Endothelial cell (in vitro differentiated cells): ENCODE data around the gene CEACAM19. TPM values are rescaled to one million over a fixed set of nuclear protein-coding genes. Genes with fewer than 3 reads are reported as not detected.

Experiments
- DNase-seq: peaks from one replicate; pipeline ENCODE4 v3.0.0; 2021; ENCODE audit warnings: low spot score
- H3K27ac Mint-ChIP-seq: one replicate; pipeline ENCODE4 v1.8.0; 2021; ENCODE audit warnings: mixed read lengths, inconsistent platforms; ENCODE audit not compliant: unreplicated experiment
- H3K27me3 Mint-ChIP-seq: one replicate; pipeline ENCODE4 v1.8.0; 2021; ENCODE audit warnings: mild to moderate bottlenecking, moderate library complexity, mixed read lengths, inconsistent platforms; ENCODE audit not compliant: unreplicated experiment
- H3K36me3 Mint-ChIP-seq: one replicate; pipeline ENCODE4 v1.8.0; 2021; ENCODE audit warnings: mild to moderate bottlenecking, low read depth, mixed read lengths, inconsistent platforms; ENCODE audit not compliant: unreplicated experiment
- H3K4me1 Mint-ChIP-seq: one replicate; pipeline ENCODE4 v1.8.0; 2021; ENCODE audit warnings: mild to moderate bottlenecking, mixed read lengths, inconsistent platforms; ENCODE audit not compliant: unreplicated experiment
- H3K4me3 Mint-ChIP-seq: one replicate; pipeline ENCODE4 v1.8.0; 2021; ENCODE audit warnings: mild to moderate bottlenecking, mixed read lengths, inconsistent platforms; ENCODE audit not compliant: unreplicated experiment
- H3K9me3 Mint-ChIP-seq: one replicate; pipeline ENCODE4 v1.8.0; 2021; ENCODE audit warnings: mixed read lengths, inconsistent platforms; ENCODE audit not compliant: unreplicated experiment
- total RNA-seq: library from RNA; stranded (reverse); fragmentation: NEBNext Ultra II Directional; extraction: Animal tissue kit (Norgen Biotek cat#: 25700); gene quantifications from one replicate; pipeline ENCODE4 v1.2.1, GENCODE V29; 2021; ENCODE audit not compliant: unreplicated experiment
- TF ChIP-seq, protein P1 (sequence below): fragments of 200-600 bp; sonication (generic); IDR thresholded peaks from one replicate; pipeline ENCODE4 v1.5.0; 2021; ENCODE audit warnings: antibody characterized with exemption; ENCODE audit not compliant: unreplicated experiment

CEACAM19 gene
- total RNA-seq, 1 donor from 2014 or later, result 3.7 TPM

DNA sequence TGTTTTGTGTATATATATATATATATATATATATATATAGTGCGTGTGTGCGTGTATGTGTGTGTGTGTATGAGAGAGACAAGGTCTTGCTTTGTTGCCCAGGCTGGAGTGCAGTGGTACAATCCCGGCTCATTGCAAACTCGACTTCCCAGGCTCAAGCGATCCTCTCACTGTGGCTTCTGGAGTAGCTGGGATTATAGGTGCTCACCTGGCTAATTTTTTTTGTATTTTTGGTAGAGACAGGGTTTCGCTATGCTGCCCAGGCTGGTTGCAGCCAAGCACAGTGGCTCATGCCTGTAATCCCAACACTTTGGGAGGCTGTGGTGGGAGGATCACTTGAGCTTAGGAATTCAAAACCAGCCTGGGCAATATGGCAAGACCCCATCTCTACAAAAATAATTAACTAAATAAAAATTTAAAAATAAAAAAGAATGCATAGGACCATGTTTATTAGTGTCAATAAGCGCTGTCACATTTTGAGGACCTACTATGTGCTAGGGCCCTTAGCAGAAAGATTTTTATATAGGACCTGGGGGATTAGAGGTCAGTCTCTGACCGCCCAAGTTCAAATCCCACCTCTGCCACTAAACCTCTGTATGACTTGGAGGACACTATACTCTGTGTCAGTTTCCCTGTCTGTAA is 25.8 kb upstream of the CEACAM19 start:
- Mint-ChIP-seq H3K36me3 (peaks cover 9% of the 10 kb centered on the region), H3K27ac (no peak overlapping the region), H3K9me3 (no peaks in the 10 kb centered on the region), H3K27me3 (peaks cover 5% of the 10 kb centered on the region), H3K4me1 (no peaks in the 10 kb centered on the region), H3K4me3 (no peak overlapping the region)
- no peak for DNase-seq
- TF ChIP-seq, protein P1, sequence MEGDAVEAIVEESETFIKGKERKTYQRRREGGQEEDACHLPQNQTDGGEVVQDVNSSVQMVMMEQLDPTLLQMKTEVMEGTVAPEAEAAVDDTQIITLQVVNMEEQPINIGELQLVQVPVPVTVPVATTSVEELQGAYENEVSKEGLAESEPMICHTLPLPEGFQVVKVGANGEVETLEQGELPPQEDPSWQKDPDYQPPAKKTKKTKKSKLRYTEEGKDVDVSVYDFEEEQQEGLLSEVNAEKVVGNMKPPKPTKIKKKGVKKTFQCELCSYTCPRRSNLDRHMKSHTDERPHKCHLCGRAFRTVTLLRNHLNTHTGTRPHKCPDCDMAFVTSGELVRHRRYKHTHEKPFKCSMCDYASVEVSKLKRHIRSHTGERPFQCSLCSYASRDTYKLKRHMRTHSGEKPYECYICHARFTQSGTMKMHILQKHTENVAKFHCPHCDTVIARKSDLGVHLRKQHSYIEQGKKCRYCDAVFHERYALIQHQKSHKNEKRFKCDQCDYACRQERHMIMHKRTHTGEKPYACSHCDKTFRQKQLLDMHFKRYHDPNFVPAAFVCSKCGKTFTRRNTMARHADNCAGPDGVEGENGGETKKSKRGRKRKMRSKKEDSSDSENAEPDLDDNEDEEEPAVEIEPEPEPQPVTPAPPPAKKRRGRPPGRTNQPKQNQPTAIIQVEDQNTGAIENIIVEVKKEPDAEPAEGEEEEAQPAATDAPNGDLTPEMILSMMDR, result no peak

DNA sequence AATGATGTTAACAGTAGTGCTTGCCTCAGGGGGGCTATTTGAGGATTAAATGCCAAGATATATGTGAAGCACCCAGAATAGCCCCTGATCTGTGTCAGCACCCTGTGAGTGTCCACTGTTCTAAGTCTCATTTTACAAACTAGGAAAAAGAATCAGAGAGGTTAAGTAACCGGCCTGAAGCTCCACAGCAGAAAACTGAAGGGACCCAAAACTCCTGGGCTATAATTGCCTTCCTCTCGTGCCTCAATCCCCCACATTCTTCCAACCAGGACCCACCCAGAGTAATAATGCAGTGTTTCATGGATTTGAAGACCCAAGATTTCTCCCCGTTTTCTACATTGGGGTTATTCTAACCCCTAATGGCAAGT is 25.2 kb upstream of the CEACAM19 start:
- no peak overlapping the region for H3K27ac Mint-ChIP-seq

DNA sequence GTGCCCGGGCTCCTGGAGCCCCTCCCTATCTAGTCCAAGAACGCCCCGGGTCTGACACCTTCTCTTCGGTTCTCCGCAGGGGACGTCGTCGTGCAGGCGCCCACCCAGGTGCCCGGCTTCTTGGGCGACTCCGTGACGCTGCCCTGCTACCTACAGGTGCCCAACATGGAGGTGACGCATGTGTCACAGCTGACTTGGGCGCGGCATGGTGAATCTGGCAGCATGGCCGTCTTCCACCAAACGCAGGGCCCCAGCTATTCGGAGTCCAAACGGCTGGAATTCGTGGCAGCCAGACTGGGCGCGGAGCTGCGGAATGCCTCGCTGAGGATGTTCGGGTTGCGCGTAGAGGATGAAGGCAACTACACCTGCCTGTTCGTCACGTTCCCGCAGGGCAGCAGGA is 24.1 kb upstream of the CEACAM19 start:
- H3K27me3 Mint-ChIP-seq, result peaks cover 5% of the 10 kb centered on the region
- TF ChIP-seq, protein P1, result no peak
- H3K4me1 Mint-ChIP-seq, result no peaks in the 10 kb centered on the region
- H3K27ac Mint-ChIP-seq, result no peak overlapping the region
- DNase-seq, result no peak
- no peak overlapping the region for H3K4me3 Mint-ChIP-seq
- peaks cover 17% of the 10 kb centered on the region for H3K36me3 Mint-ChIP-seq
- H3K9me3 Mint-ChIP-seq, result no peaks in the 10 kb centered on the region

More for the DNA sequence above, 25.2 kb upstream of the CEACAM19 start:
- TF ChIP-seq, protein P1, result no peak
- H3K9me3 Mint-ChIP-seq, result no peaks in the 10 kb centered on the region
- DNase-seq, result no peak
- H3K4me3 Mint-ChIP-seq, result no peak overlapping the region
- peaks cover 12% of the 10 kb centered on the region for H3K36me3 Mint-ChIP-seq
- no peaks in the 10 kb centered on the region for H3K4me1 Mint-ChIP-seq
- H3K27me3 Mint-ChIP-seq, result peaks cover 5% of the 10 kb centered on the region

DNA sequence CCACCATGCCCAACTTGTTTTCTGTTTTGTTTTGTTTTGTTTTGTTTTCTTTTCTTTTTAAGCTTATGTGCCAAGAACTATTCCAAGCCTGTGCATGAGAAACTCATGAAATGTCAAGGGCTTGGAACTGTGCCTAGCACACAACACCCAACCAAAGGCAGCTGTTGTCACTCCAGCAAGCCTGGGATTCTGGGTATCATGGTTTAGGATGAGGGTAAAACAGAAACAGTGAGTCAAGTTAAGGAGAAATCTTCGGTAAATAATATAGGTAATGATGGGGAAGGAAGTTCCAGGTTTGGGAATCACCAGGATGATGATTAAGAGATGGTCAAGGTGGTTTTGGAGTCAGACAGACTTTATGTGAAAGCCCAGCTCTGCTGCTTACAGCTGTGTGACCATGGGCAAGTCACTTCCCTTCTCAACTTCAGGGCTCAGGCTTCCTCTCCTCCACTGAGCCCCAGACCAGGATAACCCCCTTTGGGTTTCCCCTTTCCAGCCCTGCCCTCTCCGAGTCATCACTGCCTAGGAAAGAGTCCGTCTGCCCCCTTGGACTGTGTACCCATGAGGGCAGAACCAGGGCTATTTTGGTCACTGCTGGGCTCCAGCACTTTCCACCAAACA is 22.5 kb upstream of the CEACAM19 start:
- H3K27ac Mint-ChIP-seq, result no peak overlapping the region

More for the DNA sequence above, 22.5 kb upstream of the CEACAM19 start:
- H3K4me3 Mint-ChIP-seq, result no peak overlapping the region
- peaks cover 17% of the 10 kb centered on the region for H3K36me3 Mint-ChIP-seq
- TF ChIP-seq, protein P1, result no peak
- no peaks in the 10 kb centered on the region for H3K4me1 Mint-ChIP-seq
- H3K27me3 Mint-ChIP-seq, result peaks cover 6% of the 10 kb centered on the region
- H3K9me3 Mint-ChIP-seq, result no peaks in the 10 kb centered on the region
- DNase-seq, result no peak
